NT2/D1 (cell line): ENCODE results near the gene HPS1.

Experiments
- SUZ12 ChIP-seq: IDR thresholded peaks from 2 replicates; pipeline ENCODE4 v1.6.1; 2011; ENCODE audit not compliant: insufficient read length, insufficient read depth; ENCODE audit errors: extremely low read depth
- YY1 ChIP-seq: IDR thresholded peaks from 2 replicates; pipeline ENCODE4 v1.6.1; 2011; ENCODE audit not compliant: insufficient read length, insufficient read depth
- ZNF274 ChIP-seq: IDR thresholded peaks from 2 replicates; pipeline ENCODE4 v1.6.1; 2011; ENCODE audit warnings: mild to moderate bottlenecking, low read depth, low read length

GRCh38 chr10:98377001-98377400 lies 69.7 kb downstream of the HPS1 start:
- TF ChIP-seq ZNF274 = no peak
- TF ChIP-seq YY1 = no peak
- TF ChIP-seq SUZ12 = no peak
